GM12878 (cell line): ENCODE measurements around the gene SLC18A3. TPM values are rescaled to one million over a fixed set of nuclear protein-coding genes. Genes with fewer than 3 reads are reported as not detected.

Experiments
- ATAC-seq: fragments of 200-7000 bp; cut with Tn5 transposase; 3 replicates; pipeline ENCODE4 v1.9.1; 2020; ENCODE audit warnings: mild to moderate bottlenecking, moderate library complexity
- BruUV-seq: library from RNA; stranded (reverse); fragments of 400-500 nt; replicated peaks from 2 replicates; lab custom pipeline; 2021; lab: Mats Ljungman, UMichigan
- CTCF ChIA-PET: fragments of 300-600 bp; sonication (Branson Sonifier 250); formaldehyde crosslinking; extraction: SDS; loops from one replicate; lab custom pipeline; 2021; ENCODE audit warnings: inconsistent platforms; lab: Yijun Ruan, JAX
- POLR2A ChIA-PET: fragments of 350-600 bp; formaldehyde crosslinking; extraction: SDS; loops from one replicate; lab custom pipeline; 2021; ENCODE audit warnings: inconsistent platforms; lab: Charles Lee
- RAD21 ChIA-PET: fragments of 300-600 bp; sonication (Branson Sonifier 250); formaldehyde crosslinking; loops from one replicate; lab custom pipeline; 2023; ENCODE audit warnings: antibody characterized with exemption; ENCODE audit not compliant: unreplicated experiment; lab: Charles Lee
- SMC1A ChIA-PET: fragments of 300-600 bp; sonication (Branson Sonifier 250); formaldehyde crosslinking; loops from one replicate; lab custom pipeline; 2023; ENCODE audit not compliant: unreplicated experiment, uncharacterized antibody; lab: Charles Lee
- DNase-seq: peaks from one replicate; pipeline ENCODE4 v3.0.0-alpha.2; 2011; ENCODE audit warnings: low read depth, low spot score
- FAIRE-seq: peaks from 3 replicates; lab custom pipeline; 2011; peaks lifted over from hg19 to GRCh38; lab: Jason Lieb, UNC
- H2AFZ ChIP-seq: 2 replicates; pipeline ENCODE4 v1.6.0; 2011; ENCODE audit warnings: low read depth, low read length, control low read depth; ENCODE audit not compliant: control insufficient read depth
- H3K27ac ChIP-seq: 2 replicates; pipeline ENCODE4 v1.5.1; 2011; ENCODE audit warnings: control low read depth; ENCODE audit not compliant: control insufficient read depth, insufficient read depth
- H3K27me3 ChIP-seq, 2 experiments: replicated peaks in 1 of 2; 2 replicates each; pipeline versions ENCODE4 v1.6.0 to v1.6.1; 2011; ENCODE audit warnings: low read length in 1 of 2; ENCODE audit not compliant: control insufficient read depth in 2 of 2, insufficient read depth in 2 of 2
- H3K36me3 ChIP-seq, 2 experiments: 2 replicates each; pipeline ENCODE4 v1.5.1; 2011; ENCODE audit warnings: low read length in 1 of 2; ENCODE audit not compliant: control insufficient read depth in 2 of 2, insufficient read depth in 2 of 2
- H3K4me1 ChIP-seq: 2 replicates; pipeline ENCODE4 v1.6.1; 2011; ENCODE audit warnings: mild to moderate bottlenecking, low read length, moderate library complexity, mixed read lengths; ENCODE audit not compliant: control insufficient read depth, insufficient read depth
- H3K4me2 ChIP-seq: 2 replicates; pipeline ENCODE4 v1.6.0; 2011; ENCODE audit warnings: control low read depth; ENCODE audit not compliant: control insufficient read depth, insufficient read depth
- H3K4me3 ChIP-seq: fragments of 200-600 bp; sonication (generic); 2 replicates; pipeline ENCODE4 v1.5.1; 2016
- H3K79me2 ChIP-seq: 2 replicates; pipeline ENCODE4 v1.6.0; 2011; ENCODE audit warnings: low read length; ENCODE audit not compliant: control insufficient read depth, insufficient read depth
- H3K9ac ChIP-seq: 2 replicates; pipeline ENCODE4 v1.8.0; 2011; ENCODE audit warnings: low read length, control low read depth, mixed read lengths; ENCODE audit not compliant: control insufficient read depth, insufficient read depth
- H3K9me3 ChIP-seq: replicated peaks from 3 replicates; pipeline ENCODE4 v1.5.1; 2011; ENCODE audit warnings: mild to moderate bottlenecking, low read length; ENCODE audit not compliant: control insufficient read depth, insufficient read depth
- H4K20me1 ChIP-seq: 2 replicates; pipeline ENCODE4 v1.6.0; 2011; ENCODE audit not compliant: control insufficient read depth, insufficient read depth
- BMI1 ChIP-seq: fragments of 450-650 bp; IDR thresholded peaks from 2 replicates; pipeline ENCODE4 v1.6.1; 2016; ENCODE audit warnings: mild to moderate bottlenecking, moderate library complexity, borderline replicate concordance
- POLR2A ChIP-seq: IDR thresholded peaks from 2 replicates; pipeline ENCODE4 v1.6.1; 2011; ENCODE audit warnings: low read depth, mild to moderate bottlenecking, low read length
- SMAD5 ChIP-seq: IDR thresholded peaks from 2 replicates; pipeline ENCODE4 v1.6.1; 2016; ENCODE audit warnings: antibody characterized with exemption, low read depth
- TCF7 ChIP-seq: IDR thresholded peaks from 2 replicates; pipeline ENCODE4 v1.6.1; 2014; ENCODE audit warnings: antibody characterized with exemption, borderline replicate concordance
- USF1 ChIP-seq: IDR thresholded peaks from 2 replicates; pipeline ENCODE4 v1.6.1; 2011; ENCODE audit warnings: borderline replicate concordance, low read depth, mild to moderate bottlenecking, moderate library complexity, mixed read lengths, low read length; ENCODE audit not compliant: insufficient read depth; ENCODE audit errors: extremely low read length
- ZNF24 ChIP-seq: fragments of 450-650 bp; IDR thresholded peaks from 2 replicates; pipeline ENCODE4 v1.6.1; 2017; ENCODE audit warnings: antibody characterized with exemption, mild to moderate bottlenecking
- WGBS: methylation state at CpG from one replicate; pipeline ENCODE4 v1.1.6; 2016; ENCODE audit warnings: low lambda C conversion rate; ENCODE audit not compliant: insufficient replicate concordance, insufficient coverage; ENCODE audit errors: missing lambda C conversion rate; 5-methylcytosine and 5-hydroxymethylcytosine counted together
- in situ Hi-C: fragments of 300-500 bp; cut with MboI; formaldehyde crosslinking; loops from 9 replicates; pipeline ENCODE4 v1.14.3; 2018; ENCODE audit warnings: mixed read lengths
- intact Hi-C: fragments of 100-400 bp; cut with micrococcal nuclease; formaldehyde crosslinking; loops from one replicate; pipeline ENCODE4 v1.14.2; 2022; ENCODE audit not compliant: unreplicated experiment
- polyA plus RNA-seq, 11 experiments: library from polyadenylated mRNA; depleted of rRNA in 4 of 11; unstranded in 6 of 11; stranded (reverse) in 5 of 11; fragments of >200 nt; fragmentation: Nextera tagmentation in 4 of 11; fragmentation: Illumina TruSeq in 1 of 11; extraction: Ambion mirVana in 4 of 11; extraction: Trizol in 1 of 11; gene quantifications; 1 replicate in 1 of 11; 2 replicates in 10 of 11; pipeline versions ENCODE4 v1.2.1 to v1.2.3, GENCODE V29; 2011 to 2016; ENCODE audit warnings: inconsistent platforms in 2 of 11, missing spikeins in 2 of 11, low read depth in 1 of 11
- total RNA-seq, 4 experiments: library from RNA; depleted of rRNA in 3 of 4; stranded (reverse); fragments of >200 nt in 3 of 4; fragmentation: Illumina TruSeq in 1 of 4; extraction: Trizol in 1 of 4; gene quantifications; 2 replicates each; pipeline versions ENCODE4 v1.2.1 to v1.2.3, GENCODE V29; 2013 to 2021
- TF ChIP-seq, protein P1 (sequence below): IDR thresholded peaks from 2 replicates; pipeline ENCODE4 v1.6.1; 2012; ENCODE audit warnings: low read length, inconsistent platforms

The SLC18A3 gene
- total and polyA plus RNA-seq, 10 of the 15 experiments (the other 5 are each of a cell fraction or from before 2014, with no cell fraction given): not detected

DNA sequence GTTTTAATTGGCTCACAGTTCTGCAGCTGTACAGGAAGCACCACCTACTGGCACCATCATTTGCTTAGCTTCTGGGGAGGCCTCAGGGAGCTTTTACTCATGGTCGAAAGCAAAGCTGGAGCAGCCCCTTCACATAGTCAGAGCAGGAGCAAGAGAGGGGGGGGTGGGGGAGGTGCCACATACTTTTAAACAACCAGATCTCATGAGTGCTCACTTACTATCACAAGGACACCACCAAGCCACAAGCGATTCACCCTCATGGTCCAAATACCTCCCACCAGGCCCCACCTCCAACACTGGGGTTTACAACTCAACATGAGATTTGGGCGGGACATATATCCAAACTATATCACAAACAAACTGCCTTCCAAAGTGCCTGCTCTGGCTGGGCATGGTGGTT lies 31.7 kb upstream of the SLC18A3 start:
- Histone ChIP-seq H3K9ac (no peak overlapping the region), H3K27ac (no peak overlapping the region), H3K36me3 (no peaks in the 10 kb centered on the region), H3K4me3 (no peak overlapping the region), H3K4me1 (no peaks in the 10 kb centered on the region; the same call in 1 of the 2 replicates), H4K20me1 (no peaks in the 10 kb centered on the region), H3K27me3 (no peaks in the 10 kb centered on the region), H3K79me2 (no peaks in the 10 kb centered on the region), H2AFZ (no peak overlapping the region), H3K9me3 (no peaks in the 10 kb centered on the region), H3K4me2 (no peak overlapping the region)
- 50% methylated on average over 3 of the region's 3 CpGs for WGBS
- DNase-seq: no peak
- FAIRE-seq: no peak
- POLR2A ChIA-PET: no interaction called here
- no TSS peak for BruUV-seq
- in situ Hi-C loops: no loop called here
- ATAC-seq: no peak
- TF ChIP-seq POLR2A (no peak), TCF7 (no peak), ZNF24 (no peak), BMI1 (no peak), USF1 (no peak), SMAD5 (no peak)
- TF ChIP-seq, protein P1, sequence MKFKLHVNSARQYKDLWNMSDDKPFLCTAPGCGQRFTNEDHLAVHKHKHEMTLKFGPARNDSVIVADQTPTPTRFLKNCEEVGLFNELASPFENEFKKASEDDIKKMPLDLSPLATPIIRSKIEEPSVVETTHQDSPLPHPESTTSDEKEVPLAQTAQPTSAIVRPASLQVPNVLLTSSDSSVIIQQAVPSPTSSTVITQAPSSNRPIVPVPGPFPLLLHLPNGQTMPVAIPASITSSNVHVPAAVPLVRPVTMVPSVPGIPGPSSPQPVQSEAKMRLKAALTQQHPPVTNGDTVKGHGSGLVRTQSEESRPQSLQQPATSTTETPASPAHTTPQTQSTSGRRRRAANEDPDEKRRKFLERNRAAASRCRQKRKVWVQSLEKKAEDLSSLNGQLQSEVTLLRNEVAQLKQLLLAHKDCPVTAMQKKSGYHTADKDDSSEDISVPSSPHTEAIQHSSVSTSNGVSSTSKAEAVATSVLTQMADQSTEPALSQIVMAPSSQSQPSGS: no peak
- RAD21 ChIA-PET: no interaction called here
- intact Hi-C loops: no loop called here
- SMC1A ChIA-PET: no interaction called here
- CTCF ChIA-PET: interaction anchor here (1.5 kb wide), 1 partner anchor 15 kb away, joined by 6 read pairs; no protein-coding TSS in a partner anchor
